Upper lobe of left lung (tissue), 6 donors: ENCODE measurements around the gene KCNK16. TPM values are rescaled to one million over a fixed set of nuclear protein-coding genes. Genes with fewer than 3 reads are reported as not detected.
"Not testable (repeated sequence)": the region's sequence is repeated elsewhere in the genome, so short reads cannot be mapped to it uniquely, and the experiment has no call there.

ENCODE experiments used
- ATAC-seq, 2 donors: fragments of 200-7000 bp; cut with Tn5 transposase; one replicate each; pipeline ENCODE4 v1.9.1; 2022; ENCODE audit warnings: mild to moderate bottlenecking in 2 of 2, moderate library complexity in 2 of 2; ENCODE audit not compliant: low FRiP score in 2 of 2
- DNase-seq, 2 donors: peaks; one replicate each; pipeline ENCODE4 v3.0.0-alpha.2; 2019 to 2020
- H3K27ac ChIP-seq, 4 donors: fragments of 200-600 bp; sonication (generic); one replicate each; pipeline ENCODE4 v1.5.1; 2016 to 2019
- H3K27me3 ChIP-seq, 4 donors: fragments of 200-600 bp; sonication (generic); one replicate each; pipeline ENCODE4 v1.5.1; 2017 to 2019
- H3K36me3 ChIP-seq, 4 donors: fragments of 200-600 bp; sonication (generic); one replicate each; pipeline ENCODE4 v1.5.1; 2016 to 2019
- H3K4me1 ChIP-seq, 4 donors: fragments of 200-600 bp; sonication (generic); one replicate each; pipeline ENCODE4 v1.5.1; 2018 to 2019
- H3K4me3 ChIP-seq, 4 donors: fragments of 200-600 bp; sonication (generic); one replicate each; pipeline ENCODE4 v1.5.1; 2017 to 2019; ENCODE audit warnings: mild to moderate bottlenecking in 2 of 4, moderate library complexity in 1 of 4
- H3K9me3 ChIP-seq, 4 donors: fragments of 200-600 bp; sonication (generic); one replicate each; pipeline ENCODE4 v1.5.1; 2018 to 2019
- EP300 ChIP-seq, 4 donors: sonication (generic); formaldehyde crosslinking; IDR thresholded peaks; one replicate each; pipeline ENCODE4 v1.5.1; 2017; ENCODE audit warnings: antibody characterized with exemption in 4 of 4, control low read depth in 2 of 4
- POLR2A ChIP-seq, 4 donors: fragments of 450-650 bp; IDR thresholded peaks; one replicate each; pipeline ENCODE4 v1.5.1; 2016 to 2017; ENCODE audit warnings: antibody characterized with exemption in 4 of 4, mild to moderate bottlenecking in 2 of 4
- POLR2AphosphoS5 ChIP-seq, 2 donors: sonication (generic); formaldehyde crosslinking; IDR thresholded peaks; one replicate each; pipeline ENCODE4 v1.5.1; 2017; ENCODE audit warnings: antibody characterized with exemption in 2 of 2
- WGBS, 2 donors: methylation state at CpG; one replicate each; pipeline ENCODE4 v1.1.5; 2017 to 2018; 5-methylcytosine and 5-hydroxymethylcytosine counted together
- total RNA-seq, 6 donors: library from RNA; depleted of rRNA in 4 of 6; stranded (reverse); fragments of >200 nt in 4 of 6; gene quantifications; one replicate each; pipeline versions ENCODE4 v1.1.0 to v1.2.1, GENCODE V29; 2016 to 2021
- TF ChIP-seq, protein P1 (sequence below), 6 experiments: fragments of 450-650 bp in 4 of 6; fragments of 200-600 bp in 2 of 6; sonication (generic) in 2 of 6; IDR thresholded peaks; one replicate each; pipeline ENCODE4 v1.5.1; 2016 to 2019; ENCODE audit warnings: antibody characterized with exemption in 6 of 6
- donor health status: DM: no; HTN: no; CAD: no; lungs with moderate emphysema.
- donor health status: DM: no; HTN: yes; CAD: no; lungs with severe emphysema.

The KCNK16 gene
- total RNA-seq, 6 donors from 2014 or later = not detected

DNA sequence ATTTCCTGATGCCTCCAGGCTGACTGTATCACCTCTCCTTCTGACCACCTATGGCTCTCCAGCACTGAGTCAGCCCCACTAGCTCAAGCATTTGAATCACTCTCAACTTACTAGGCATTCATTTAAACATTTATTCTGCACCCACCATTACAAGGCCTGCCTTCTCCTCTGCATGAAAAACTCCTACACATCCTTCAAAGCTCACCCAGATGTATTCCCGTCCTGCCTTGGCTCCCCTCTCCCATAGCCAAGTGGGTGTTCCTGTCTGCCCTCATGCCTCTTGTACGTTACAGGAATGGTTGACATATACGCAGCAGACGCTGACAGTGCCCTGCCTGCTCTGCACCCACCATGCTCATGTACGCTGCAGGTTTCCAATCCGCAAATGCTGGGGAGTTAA is 29.9 kb downstream of the KCNK16 start:
- Histone ChIP-seq H3K27ac (no peak overlapping the region), H3K4me1 (peaks cover 0 to 11% (median 3%) of the 10 kb centered on the region in 4 donors), H3K9me3 (no peaks in the 10 kb centered on the region), H3K27me3 (no peaks in the 10 kb centered on the region), H3K4me3 (no peak overlapping the region), H3K36me3 (no peaks in the 10 kb centered on the region)
- WGBS, 2 donors = 94 to 96% methylated on average over 6 of the region's 6 CpGs
- no peak for ATAC-seq
- DNase-seq = no peak
- TF ChIP-seq POLR2AphosphoS5 (IDR thresholded peaks at IDR 0.05) = no peak
- TF ChIP-seq POLR2A (IDR thresholded peaks at IDR 0.05) = no peak

DNA sequence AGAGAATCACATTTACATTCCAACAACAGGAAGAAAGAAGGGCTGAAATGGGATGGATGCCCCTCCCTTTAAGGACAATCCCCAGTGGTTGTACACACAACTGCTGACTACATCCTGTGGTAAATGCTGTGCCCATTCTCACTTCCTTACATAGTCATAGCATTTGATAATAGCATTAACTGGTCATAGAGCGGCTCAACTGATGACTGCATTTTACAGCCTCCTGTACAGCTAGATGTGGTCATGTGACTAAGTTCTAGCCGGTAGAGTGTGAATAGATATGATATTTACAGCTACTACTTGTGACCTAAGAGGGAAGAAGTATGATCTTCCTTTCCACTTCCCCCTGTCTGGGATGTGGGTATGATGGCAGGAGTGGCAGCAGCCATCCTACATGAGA is 33.0 kb downstream of the KCNK16 start:
- 70 to 83% methylated on average over 2 of the region's 2 CpGs for WGBS, 2 donors
- DNase-seq (no peak), ATAC-seq (peak in 1 of 2 donors; percentile 36)
- TF ChIP-seq POLR2AphosphoS5 (IDR thresholded peaks at IDR 0.05) = no peak
- TF ChIP-seq, protein P1, sequence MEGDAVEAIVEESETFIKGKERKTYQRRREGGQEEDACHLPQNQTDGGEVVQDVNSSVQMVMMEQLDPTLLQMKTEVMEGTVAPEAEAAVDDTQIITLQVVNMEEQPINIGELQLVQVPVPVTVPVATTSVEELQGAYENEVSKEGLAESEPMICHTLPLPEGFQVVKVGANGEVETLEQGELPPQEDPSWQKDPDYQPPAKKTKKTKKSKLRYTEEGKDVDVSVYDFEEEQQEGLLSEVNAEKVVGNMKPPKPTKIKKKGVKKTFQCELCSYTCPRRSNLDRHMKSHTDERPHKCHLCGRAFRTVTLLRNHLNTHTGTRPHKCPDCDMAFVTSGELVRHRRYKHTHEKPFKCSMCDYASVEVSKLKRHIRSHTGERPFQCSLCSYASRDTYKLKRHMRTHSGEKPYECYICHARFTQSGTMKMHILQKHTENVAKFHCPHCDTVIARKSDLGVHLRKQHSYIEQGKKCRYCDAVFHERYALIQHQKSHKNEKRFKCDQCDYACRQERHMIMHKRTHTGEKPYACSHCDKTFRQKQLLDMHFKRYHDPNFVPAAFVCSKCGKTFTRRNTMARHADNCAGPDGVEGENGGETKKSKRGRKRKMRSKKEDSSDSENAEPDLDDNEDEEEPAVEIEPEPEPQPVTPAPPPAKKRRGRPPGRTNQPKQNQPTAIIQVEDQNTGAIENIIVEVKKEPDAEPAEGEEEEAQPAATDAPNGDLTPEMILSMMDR (IDR thresholded peaks at IDR 0.05) = no peak
- no peak for TF ChIP-seq EP300 (IDR thresholded peaks at IDR 0.05)
- no peak for TF ChIP-seq POLR2A (IDR thresholded peaks at IDR 0.05)
- no peak overlapping the region for H3K27ac ChIP-seq
- H3K4me1 ChIP-seq = no peaks in the 10 kb centered on the region
- H3K36me3 ChIP-seq = no peaks in the 10 kb centered on the region
- H3K27me3 ChIP-seq = no peaks in the 10 kb centered on the region
- no peaks in the 10 kb centered on the region for H3K9me3 ChIP-seq
- no peak overlapping the region for H3K4me3 ChIP-seq

DNA sequence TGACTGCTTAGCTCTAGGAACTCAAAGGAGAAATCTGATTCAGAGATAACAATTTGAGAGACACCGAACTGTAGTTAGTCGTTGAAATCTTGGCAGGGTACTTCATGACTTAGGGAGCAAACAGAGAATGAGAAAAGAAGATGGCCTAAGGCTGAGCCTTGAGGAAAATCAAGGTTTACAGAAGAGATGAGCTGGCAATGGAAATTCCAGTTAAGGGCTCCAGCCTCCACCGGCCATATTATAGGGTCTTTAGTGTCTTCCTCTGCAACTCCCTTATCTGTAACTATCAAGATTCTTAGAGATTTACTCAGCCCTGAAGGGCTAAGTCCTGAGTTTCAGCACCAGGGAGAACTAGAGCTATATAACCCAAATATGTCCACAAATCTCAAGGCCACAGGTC is 34.9 kb downstream of the KCNK16 start:
- H3K27me3 ChIP-seq = no peaks in the 10 kb centered on the region
- TF ChIP-seq, protein P1 (IDR thresholded peaks at IDR 0.05) = no peak
- no peak for TF ChIP-seq EP300 (IDR thresholded peaks at IDR 0.05)
- TF ChIP-seq POLR2AphosphoS5 (IDR thresholded peaks at IDR 0.05) = no peak
- no peak for TF ChIP-seq POLR2A (IDR thresholded peaks at IDR 0.05)
- H3K36me3 ChIP-seq = no peaks in the 10 kb centered on the region
- H3K4me3 ChIP-seq = no peak overlapping the region
- ATAC-seq (no peak), DNase-seq (no peak)
- H3K27ac ChIP-seq = no peak overlapping the region
- no peaks in the 10 kb centered on the region for H3K4me1 ChIP-seq
- H3K9me3 ChIP-seq = no peaks in the 10 kb centered on the region
- WGBS, 2 donors = 93 to 95% methylated on average over 3 of the region's 3 CpGs

DNA sequence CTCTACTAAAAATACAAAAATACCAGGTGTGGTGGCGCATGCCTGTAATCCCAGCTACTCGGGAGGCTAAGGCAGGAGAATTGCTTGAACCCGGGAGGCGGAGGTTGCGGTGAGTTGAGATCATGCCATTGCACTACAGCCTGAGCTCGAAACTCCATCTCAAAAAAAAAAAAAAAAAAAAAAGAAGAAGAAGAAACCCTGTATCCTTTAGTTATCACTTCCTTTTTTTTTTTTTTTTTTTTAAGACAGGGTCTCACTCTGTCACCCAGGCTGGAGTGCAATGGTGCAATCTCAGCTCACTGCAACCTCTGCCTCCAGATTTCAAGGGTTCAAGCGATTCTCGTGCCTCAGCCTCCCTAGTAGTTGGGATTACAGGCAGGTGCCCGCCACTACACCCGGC is 35.9 kb downstream of the KCNK16 start:
- H3K27me3 ChIP-seq, DNase-seq, ATAC-seq, H3K27ac ChIP-seq, H3K36me3 ChIP-seq, H3K4me3 ChIP-seq, H3K4me1 ChIP-seq, H3K9me3 ChIP-seq: not testable (repeated sequence)
- WGBS, 2 donors = 69 to 74% methylated on average over 10 of the region's 10 CpGs

DNA sequence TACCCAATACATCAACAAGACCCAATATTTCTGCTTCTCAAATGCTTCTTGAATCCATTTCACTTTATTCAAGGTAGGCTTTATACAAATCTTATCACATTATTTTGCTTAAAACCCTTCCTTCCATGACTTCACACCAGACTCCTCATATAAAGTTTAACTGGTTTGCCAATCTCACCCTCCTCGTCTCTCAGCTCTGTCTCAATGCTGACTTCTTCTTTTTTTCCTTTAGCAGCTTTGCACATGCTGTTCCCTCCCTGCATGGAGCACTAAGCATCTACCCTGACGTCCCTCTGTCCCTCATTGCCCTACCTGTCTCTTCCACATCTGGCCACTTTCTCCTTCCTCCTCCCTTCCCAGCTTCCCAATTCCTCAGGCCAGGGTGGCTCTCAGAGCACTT is 39.7 kb downstream of the KCNK16 start:
- no peak for DNase-seq
- H3K27ac ChIP-seq = no peak overlapping the region
- peaks cover 0 to 6% (median 3%) of the 10 kb centered on the region in 4 donors for H3K4me1 ChIP-seq
- WGBS, 2 donors = 50 to 56% methylated on average over 2 of the region's 2 CpGs
- TF ChIP-seq POLR2A (IDR thresholded peaks at IDR 0.05) = no peak
- no peak for TF ChIP-seq EP300 (IDR thresholded peaks at IDR 0.05)
- TF ChIP-seq, protein P1 (IDR thresholded peaks at IDR 0.05) = no peak
- TF ChIP-seq POLR2AphosphoS5 (IDR thresholded peaks at IDR 0.05) = no peak
- H3K27me3 ChIP-seq = no peaks in the 10 kb centered on the region
- H3K9me3 ChIP-seq = no peaks in the 10 kb centered on the region
- ATAC-seq = no peak
- no peak overlapping the region for H3K4me3 ChIP-seq
- no peaks in the 10 kb centered on the region for H3K36me3 ChIP-seq

DNA sequence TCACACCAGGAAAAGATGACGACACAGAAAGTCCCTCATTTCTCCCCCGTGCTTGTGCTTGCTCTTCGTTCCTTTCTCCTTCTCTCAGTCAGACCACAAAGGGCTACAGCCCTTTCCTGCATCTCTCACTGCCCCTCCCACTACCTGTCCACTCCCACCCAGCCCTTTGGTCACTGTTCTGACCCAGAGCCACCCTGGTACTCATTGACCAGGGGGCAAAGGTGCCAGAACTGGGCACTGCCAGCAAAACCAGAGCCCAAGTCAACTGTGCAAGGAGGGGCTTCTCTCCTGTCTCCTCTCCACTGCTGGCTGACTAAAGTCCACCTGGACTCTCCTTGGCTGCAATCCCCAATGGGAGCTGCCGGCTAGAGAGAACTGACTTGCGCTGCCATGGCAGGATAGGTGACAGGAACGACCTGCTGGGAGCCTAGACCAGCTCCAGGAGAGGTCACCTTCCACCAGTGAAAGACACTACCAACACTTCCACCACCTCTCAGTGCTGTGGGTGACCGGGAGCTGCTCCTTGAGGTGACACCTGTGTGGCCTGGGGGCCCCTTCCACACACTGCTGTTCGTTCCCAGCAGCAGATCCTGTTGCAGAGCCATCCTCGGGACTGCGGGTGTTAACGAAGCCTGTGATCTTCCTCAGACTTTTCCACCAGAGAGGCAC is 41.1 kb downstream of the KCNK16 start:
- no peak for ATAC-seq
- WGBS, 2 donors = 73 to 75% methylated on average over 8 to 11 of the region's 11 CpGs

More for the DNA sequence above, 41.1 kb downstream of the KCNK16 start:
- Histone ChIP-seq H3K27me3 (no peaks in the 10 kb centered on the region), H3K4me3 (no peak overlapping the region), H3K4me1 (peaks cover 0 to 6% (median 3%) of the 10 kb centered on the region in 4 donors), H3K9me3 (no peaks in the 10 kb centered on the region), H3K27ac (no peak overlapping the region), H3K36me3 (no peaks in the 10 kb centered on the region)
- DNase-seq = no peak
- TF ChIP-seq EP300 (IDR thresholded peaks at IDR 0.05) (no peak), POLR2AphosphoS5 (IDR thresholded peaks at IDR 0.05) (no peak), POLR2A (IDR thresholded peaks at IDR 0.05) (no peak)
- TF ChIP-seq, protein P1 (IDR thresholded peaks at IDR 0.05) = no peak
